ENCODE results near the gene CHAC2.
"Not testable (repeated sequence)": the region's sequence is repeated elsewhere in the genome, so short reads cannot be mapped to it uniquely, and the experiment has no call there.

Gene CHAC2

GRCh38 chr2:53767405-53768241, at the start of gene CHAC2:
TSS of gene CHAC2 (plus strand) at chr2:53767804. CDS start at chr2:53767887, 83 bp downstream.
- peak; percentile 75 for DNase-seq (ENCODE audit: low spot score)

- DNase-seq (ENCODE audit: low spot score): not testable (repeated sequence)
These were observed 46.7 kb upstream of the CHAC2 start for GRCh38 chr2:53720944-53721343.

GRCh38 chr2:53724536-53724935, 43.1 kb upstream of the CHAC2 start:
- no peak for DNase-seq (ENCODE audit: low spot score)

- no peak for DNase-seq (ENCODE audit: low spot score)
These were observed 41.9 kb upstream of the CHAC2 start for GRCh38 chr2:53725662-53726061.

GRCh38 chr2:53727921-53728320, 39.7 kb upstream of the CHAC2 start:
- no peak for DNase-seq (ENCODE audit: low spot score)

GRCh38 chr2:53729143-53729762, 38.4 kb upstream of the CHAC2 start:
- DNase-seq (ENCODE audit: low spot score): no peak

GRCh38 chr2:53737091-53737490, 30.5 kb upstream of the CHAC2 start:
- no peak for DNase-seq (ENCODE audit: low spot score)

- DNase-seq (ENCODE audit: low spot score): no peak
These were observed 28.6 kb upstream of the CHAC2 start for GRCh38 chr2:53739032-53739431.

GRCh38 chr2:53740170-53740569, 27.4 kb upstream of the CHAC2 start:
- DNase-seq (ENCODE audit: low spot score): peak; percentile 12

- DNase-seq (ENCODE audit: low spot score): no peak
These were observed 23.1 kb upstream of the CHAC2 start for GRCh38 chr2:53744395-53745065.

- DNase-seq (ENCODE audit: low spot score): no peak
These were observed 17.4 kb upstream of the CHAC2 start for GRCh38 chr2:53750041-53750768.

- no peak for DNase-seq (ENCODE audit: low spot score)
These were observed 15.9 kb upstream of the CHAC2 start for GRCh38 chr2:53751728-53752127.

GRCh38 chr2:53752385-53752784, 15.2 kb upstream of the CHAC2 start:
- no peak for DNase-seq (ENCODE audit: low spot score)

- no peak for DNase-seq (ENCODE audit: low spot score)
These were observed 14.6 kb upstream of the CHAC2 start for GRCh38 chr2:53753041-53753440.

- DNase-seq (ENCODE audit: low spot score): no peak
These were observed 12.5 kb upstream of the CHAC2 start for GRCh38 chr2:53755121-53755520.

- no peak for DNase-seq (ENCODE audit: low spot score)
These were observed 11.0 kb upstream of the CHAC2 start for GRCh38 chr2:53756644-53757043.

GRCh38 chr2:53757206-53757605, 10.4 kb upstream of the CHAC2 start:
- not testable (repeated sequence) for DNase-seq (ENCODE audit: low spot score)

- DNase-seq (ENCODE audit: low spot score): no peak
These were observed 1.8 kb upstream of the CHAC2 start for GRCh38 chr2:53765767-53766166.

- DNase-seq (ENCODE audit: low spot score): peak; percentile 28
These were observed 588 bp downstream of the CHAC2 start for GRCh38 chr2:53768242-53768542.

- no peak for DNase-seq (ENCODE audit: low spot score)
These were observed 1.8 kb downstream of the CHAC2 start for GRCh38 chr2:53769318-53769945.

GRCh38 chr2:53770264-53770663, 2.7 kb downstream of the CHAC2 start:
- no peak for DNase-seq (ENCODE audit: low spot score)

- DNase-seq (ENCODE audit: low spot score): no peak
These were observed 9.5 kb downstream of the CHAC2 start for GRCh38 chr2:53777134-53777533.
